GM21515 (cell line): Measurements from ENCODE around the gene FCER2.

Experiments used
- ATAC-seq: cut with Tn5 transposase; IDR thresholded peaks from one replicate; pipeline ENCODE4 v1.9.1; 2021; ENCODE audit not compliant: unreplicated experiment

The FCER2 gene

DNA sequence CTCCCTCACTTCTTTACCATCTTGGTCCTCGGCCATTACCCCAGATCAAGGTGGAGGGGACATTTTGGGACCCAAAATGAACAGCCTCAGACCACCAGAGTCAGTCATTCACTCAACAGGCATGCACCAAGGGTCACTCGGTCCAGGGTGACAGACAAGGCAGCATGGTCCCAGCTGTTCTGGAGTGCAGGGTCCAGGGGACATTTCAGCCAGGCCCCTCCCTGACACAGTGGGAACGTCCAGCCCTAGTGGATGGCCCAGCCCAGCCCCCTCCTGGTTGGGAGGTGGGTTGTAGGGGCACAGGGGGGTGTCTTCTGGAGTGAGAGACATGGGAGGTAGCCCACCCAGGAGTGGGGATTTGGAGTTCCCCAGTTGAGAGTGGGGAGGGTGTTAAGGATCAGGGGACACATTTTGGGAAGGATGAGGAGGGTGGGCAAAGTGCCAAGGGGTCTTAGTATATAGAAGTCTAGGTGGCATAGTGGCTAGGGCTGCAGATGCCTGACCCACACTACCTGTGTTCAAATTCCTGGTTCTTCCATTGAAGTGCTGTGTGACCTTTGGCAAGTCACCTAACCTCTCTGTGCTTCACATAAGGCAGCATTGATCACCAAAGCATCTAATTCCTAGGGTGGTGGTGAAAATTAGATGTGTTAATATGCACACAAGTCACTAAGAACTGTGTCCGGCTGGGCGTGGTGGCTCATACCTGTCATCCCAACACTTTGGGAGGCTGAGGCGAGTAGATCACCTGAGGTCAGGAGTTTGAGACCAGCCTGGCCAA, 2.5 kb upstream of the FCER2 start:
- ATAC-seq = no peak

DNA sequence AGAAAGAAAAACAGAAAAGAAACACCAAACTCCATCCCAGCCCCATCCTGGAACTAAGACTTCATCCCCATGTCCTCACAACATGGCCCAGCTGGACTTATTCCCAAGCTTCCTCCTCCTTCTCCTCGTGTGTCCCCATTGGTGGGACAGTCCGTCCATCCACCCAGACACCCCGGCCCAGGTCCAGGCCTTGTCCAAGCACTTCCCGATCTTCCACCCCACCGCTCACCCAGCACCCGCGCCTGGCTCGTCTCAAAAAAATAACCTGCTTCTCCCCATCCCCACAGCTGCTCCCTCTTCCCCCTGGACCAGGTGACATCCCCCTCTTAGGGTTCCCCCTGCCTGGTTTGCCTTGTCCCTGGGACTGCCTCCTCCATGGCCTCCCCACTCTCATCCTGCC, 1.4 kb upstream of the FCER2 start:
- ATAC-seq = no peak

DNA sequence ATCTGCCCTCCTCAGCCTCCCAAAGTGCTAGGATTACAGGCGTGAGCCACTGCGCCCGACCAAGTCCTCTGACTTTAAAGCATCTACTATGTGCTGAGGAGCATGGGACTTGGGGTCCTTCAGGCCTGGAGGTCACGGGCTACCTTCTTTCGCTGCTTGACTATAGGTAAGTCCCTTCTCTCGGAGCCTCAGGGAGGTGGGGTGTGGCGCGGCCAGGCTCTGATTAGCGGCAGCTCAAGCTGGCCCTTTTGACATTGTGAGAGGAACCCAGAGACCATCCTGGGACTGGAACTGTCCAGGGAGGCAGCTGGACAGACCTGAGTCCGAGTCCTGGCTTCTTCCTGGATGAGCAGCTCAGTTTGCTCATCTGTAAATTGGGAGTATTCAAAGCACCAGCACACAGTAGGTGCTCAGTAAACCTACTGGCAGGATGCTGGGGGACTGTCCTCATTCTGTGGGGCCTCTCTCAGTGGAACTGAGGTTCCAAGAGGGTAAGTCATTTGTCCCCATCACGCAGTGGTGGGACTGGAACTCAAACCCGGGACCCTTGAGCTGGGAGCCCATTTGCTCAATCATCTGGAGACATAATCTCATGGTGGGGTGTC, 780 bp downstream of the FCER2 start:
- no peak for ATAC-seq

DNA sequence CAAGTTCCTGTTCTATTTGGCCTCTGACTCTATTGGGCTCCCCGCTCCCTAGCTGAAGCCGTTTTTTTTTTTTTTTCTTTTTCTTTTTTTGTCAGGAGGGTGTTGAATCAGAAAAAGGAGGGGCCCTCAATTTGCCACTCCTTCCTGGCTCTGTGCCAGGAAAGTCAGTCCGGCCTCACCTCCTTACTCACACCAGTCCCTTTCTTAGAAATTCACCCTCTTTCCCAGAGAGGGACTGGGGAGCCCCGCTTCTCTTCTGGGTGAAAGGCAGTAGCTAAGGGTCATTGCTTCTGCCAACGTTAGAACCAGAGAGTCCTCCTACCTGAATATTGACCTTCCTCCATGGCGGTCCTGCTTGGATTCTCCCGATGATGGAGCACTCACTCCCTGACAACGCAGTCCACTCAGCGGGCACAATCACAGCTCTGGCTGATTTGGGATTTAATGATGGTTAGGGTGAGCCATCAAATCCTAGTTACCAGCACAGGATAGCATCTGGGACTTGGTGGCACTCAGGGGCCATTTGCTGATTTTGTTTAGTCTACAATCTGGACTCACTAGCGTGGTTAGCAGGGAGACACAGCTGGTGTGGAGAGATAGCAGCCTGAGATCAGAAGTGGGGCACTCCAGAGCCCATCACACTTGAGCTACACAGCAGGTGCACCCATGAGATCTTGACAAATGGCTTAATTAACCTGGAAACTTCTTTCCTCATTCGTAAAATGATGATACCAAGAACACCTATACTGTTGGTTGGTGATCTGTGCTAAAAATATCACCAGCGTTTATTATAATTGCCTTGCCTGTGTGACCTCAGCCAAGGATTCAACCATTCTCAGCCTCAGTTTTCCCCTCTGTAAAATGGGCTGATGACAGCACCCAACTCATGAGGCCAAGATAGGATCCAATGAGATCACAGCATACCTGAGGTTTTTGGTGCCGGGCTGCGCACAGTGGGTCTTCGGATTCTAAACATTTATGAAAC, 2.2 kb downstream of the FCER2 start:
- ATAC-seq = no peak

- ATAC-seq = no peak
These were observed 2.9 kb downstream of the FCER2 start for GRCh38 chr19:7699003-7699402.

- ATAC-seq = no peak
These were observed 3.3 kb downstream of the FCER2 start for GRCh38 chr19:7698583-7698982.

DNA sequence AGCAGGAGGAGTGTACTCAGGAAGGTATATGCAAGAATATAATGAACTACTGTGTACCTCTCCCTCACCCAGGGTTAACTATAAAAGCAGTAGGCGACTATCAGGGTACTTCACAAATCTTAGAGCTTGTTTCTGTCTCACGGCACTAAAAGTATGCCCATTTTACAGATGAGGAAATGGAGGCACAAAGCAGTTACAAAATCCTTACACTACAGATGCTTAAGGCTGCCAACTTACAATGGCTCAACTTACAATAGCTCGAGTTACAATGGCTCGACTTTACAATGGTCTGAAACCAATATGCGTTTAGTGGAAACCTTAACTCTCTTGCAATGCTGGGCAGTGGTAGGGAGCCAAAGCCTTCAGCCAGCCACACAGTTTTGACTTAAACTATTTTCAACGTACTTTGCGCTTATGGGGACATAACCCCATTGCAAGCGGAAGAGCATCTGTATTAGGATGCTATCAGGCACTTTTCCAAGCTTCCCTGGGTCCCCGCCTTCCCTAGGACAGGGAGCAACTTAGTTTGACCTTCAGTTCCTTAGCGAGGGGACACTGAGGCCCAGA, 4.1 kb downstream of the FCER2 start:
- no peak for ATAC-seq

- ATAC-seq = no peak
These were observed 7.4 kb downstream of the FCER2 start for GRCh38 chr19:7694499-7694898.

- ATAC-seq = no peak
These were observed 9.4 kb downstream of the FCER2 start for GRCh38 chr19:7692417-7693088.

DNA sequence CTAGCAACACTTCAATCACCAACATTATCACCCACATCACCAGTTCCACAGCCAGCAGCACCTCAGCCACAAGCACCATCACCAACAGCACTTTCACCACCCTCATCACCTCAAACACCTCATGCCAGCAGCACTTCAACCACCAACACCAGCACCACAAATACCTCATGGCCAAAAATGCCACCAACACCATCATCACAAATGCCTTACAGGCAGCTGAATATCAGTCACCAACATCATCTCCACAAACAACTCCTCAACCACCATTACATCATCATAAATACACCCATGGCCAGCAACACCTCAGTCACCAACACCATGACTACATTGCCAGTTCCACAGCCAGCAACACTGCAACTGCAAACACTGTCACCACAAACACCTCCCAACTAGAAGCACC, 10.4 kb downstream of the FCER2 start:
- ATAC-seq = no peak

DNA sequence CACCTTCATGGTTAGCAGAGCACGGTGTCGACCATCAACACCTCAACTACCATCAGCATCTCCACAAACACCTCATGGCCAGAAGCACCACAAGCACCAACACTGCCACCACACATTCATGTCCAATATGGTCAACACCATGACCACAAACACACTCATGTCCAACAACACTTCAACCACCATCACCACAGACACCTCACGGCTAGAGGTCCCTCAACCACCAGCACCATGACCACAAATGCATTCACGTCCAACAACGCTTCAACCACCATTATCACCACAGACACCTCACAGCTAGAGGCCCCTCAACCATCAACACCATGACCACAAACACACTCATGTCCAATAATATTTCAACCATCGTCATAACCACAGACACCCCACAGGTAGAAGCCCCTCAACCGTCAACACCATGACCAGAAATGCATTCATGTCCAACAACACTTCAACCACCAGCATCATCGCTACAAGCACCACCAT, 11.1 kb downstream of the FCER2 start:
- ATAC-seq = no peak

DNA sequence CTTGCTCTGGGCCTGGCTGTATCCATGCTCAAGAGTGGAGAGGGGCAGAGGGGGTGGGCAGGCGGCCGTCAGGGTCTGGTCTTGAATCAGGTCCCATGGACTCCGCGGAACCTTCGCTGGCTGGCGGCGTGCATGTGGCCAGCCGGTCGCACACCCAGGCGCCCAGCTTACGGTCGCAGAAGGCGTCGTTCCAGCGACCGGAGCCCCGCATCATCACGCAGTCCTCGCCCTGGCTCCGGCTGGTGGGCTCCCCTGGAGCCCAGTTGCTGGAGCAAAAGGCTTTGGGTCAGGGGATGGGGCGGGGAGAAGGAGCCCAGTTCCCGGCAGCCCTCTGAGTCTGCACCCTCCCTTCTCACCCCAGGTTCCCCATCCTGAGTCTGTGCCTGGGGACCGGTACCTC, 12.8 kb downstream of the FCER2 start:
- ATAC-seq = no peak

DNA sequence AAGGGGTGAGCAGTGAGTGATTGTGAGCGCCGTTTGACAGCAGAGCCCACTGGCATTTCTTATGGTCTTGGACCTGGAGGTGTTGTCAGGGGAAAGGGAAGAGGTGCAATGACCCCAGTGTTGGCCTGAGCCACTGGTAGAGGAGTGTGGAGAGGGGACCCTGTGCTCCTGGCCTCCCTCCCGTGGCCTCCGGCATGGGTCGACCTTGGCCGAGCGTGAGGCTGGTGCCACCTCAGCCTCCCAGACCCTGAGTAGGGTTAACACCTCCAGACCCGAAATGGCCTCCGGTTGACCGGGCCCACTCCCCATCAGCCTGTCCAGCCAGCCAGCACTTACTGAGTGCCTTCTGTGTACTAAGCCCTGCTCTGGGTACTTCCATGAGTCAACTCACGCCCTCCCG, 14.8 kb downstream of the FCER2 start:
- ATAC-seq = no peak

- ATAC-seq = no peak
These were observed 16.1 kb downstream of the FCER2 start for GRCh38 chr19:7685546-7686445.

DNA sequence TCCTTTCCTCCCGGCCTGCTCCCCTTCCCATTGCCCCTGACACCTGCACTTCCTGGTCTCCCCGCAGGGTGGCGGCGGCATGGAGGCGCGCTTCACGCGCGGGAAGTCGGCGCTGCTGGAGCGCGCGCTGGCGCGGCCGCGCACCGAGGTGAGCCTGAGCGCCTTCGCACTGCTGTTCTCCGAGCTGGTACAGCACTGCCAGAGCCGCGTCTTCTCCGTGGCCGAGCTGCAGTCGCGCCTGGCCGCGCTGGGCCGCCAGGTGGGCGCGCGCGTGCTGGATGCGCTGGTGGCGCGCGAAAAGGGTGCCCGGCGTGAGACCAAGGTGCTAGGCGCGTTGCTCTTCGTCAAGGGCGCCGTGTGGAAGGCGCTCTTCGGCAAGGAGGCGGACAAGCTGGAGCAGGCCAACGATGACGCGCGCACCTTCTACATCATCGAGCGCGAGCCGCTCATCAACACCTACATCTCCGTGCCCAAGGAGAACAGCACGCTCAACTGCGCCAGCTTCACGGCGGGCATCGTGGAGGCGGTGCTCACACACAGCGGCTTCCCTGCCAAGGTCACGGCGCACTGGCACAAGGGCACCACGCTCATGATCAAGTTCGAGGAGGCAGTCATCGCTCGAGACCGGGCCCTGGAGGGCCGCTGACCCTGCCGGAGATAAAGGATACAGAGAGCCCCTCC, 19.6 kb downstream of the FCER2 start:
- no peak for ATAC-seq

- ATAC-seq = no peak
These were observed 20.4 kb downstream of the FCER2 start for GRCh38 chr19:7681340-7682174.

DNA sequence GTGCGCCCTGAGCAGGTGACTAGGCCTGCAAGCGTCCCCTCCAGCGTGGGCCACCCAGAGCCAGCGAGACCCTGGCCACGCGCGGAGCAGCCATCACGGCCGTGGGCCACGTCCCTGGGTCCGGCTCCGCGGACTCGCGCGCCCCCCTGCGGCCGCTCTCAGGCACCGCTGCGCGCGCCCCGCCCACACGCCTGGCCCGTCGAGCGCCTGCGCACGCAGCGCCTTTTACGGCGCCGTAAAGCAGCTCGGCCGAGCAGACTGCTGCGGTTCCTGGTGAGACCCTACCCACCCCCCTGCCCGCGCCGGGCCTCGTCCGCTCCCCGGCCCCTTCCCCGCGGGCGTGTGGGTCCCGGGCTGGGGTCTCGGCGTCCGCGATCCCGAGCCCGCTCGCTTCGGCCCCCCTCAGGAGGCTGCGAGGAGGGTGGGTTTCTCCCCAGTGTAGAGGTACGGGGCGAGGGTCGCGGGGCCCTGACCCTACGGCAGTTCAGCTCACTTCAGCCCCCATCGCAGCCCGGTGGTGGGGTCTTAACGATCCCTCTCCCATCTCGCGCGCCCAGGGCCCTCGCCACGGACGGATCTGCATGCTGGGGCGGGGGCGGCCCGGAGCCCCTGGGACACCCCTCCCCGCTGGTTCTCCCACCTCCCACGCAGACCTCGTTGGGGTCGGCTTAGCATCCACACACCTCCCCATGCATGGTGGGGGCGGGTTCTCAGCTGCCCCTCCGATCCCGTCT, 21.2 kb downstream of the FCER2 start, which contains the start of gene TRAPPC5:
Gene TRAPPC5, plus strand, starts transcription at position 228 of the 734 bp plus-strand sequence. CDS start 1,421 bp downstream, outside the sequence.
- peak; percentile 46 for ATAC-seq
